GM19023 (cell line): ENCODE results near the gene CRYBA2.
A peak's percentile ranks its signal among the peaks of the same experiment; 100 is the strongest.

Experiments
- ATAC-seq: cut with Tn5 transposase; IDR thresholded peaks from one replicate; pipeline ENCODE4 v1.9.1; 2021; ENCODE audit warnings: mild to moderate bottlenecking, moderate library complexity; ENCODE audit not compliant: unreplicated experiment

Gene CRYBA2

GRCh38 chr2:218993345-218994315 is at the start of gene CRYBA2:
TSS of gene CRYBA2 (minus strand) at chr2:218993422. CDS start at chr2:218993176, 246 bp downstream.
- ATAC-seq, result no peak

GRCh38 chr2:219042750-219043149 is 49.5 kb upstream of the CRYBA2 start:
- no peak for ATAC-seq

GRCh38 chr2:219042157-219042556 is 48.9 kb upstream of the CRYBA2 start:
- ATAC-seq, result no peak

- no peak for ATAC-seq
Measured at GRCh38 chr2:219041252-219041651, 48.0 kb upstream of the CRYBA2 start, which contains the start of gene CFAP65. TSS of gene CFAP65 (minus strand) at chr2:219041516. CDS start at chr2:219039048, 2,468 bp downstream.

- no peak for ATAC-seq
Measured at GRCh38 chr2:219038600-219038999, 45.4 kb upstream of the CRYBA2 start.

- ATAC-seq, result no peak
Measured at GRCh38 chr2:219037783-219038499, 44.7 kb upstream of the CRYBA2 start.

- no peak for ATAC-seq
Measured at GRCh38 chr2:219035942-219036341, 42.7 kb upstream of the CRYBA2 start.

- no peak for ATAC-seq
Measured at GRCh38 chr2:219034823-219035222, 41.6 kb upstream of the CRYBA2 start.

- no peak for ATAC-seq
Measured at GRCh38 chr2:219032051-219032745, 39.0 kb upstream of the CRYBA2 start.

GRCh38 chr2:219031005-219031738 is 38.0 kb upstream of the CRYBA2 start:
- ATAC-seq, result no peak

- no peak for ATAC-seq
Measured at GRCh38 chr2:219030177-219030940, 37.1 kb upstream of the CRYBA2 start.

- ATAC-seq, result peak; percentile 70
Measured at GRCh38 chr2:219029829-219030165, 36.6 kb upstream of the CRYBA2 start.

- ATAC-seq, result no peak
Measured at GRCh38 chr2:219028996-219029828, 36.0 kb upstream of the CRYBA2 start.

GRCh38 chr2:219028141-219028540 is 34.9 kb upstream of the CRYBA2 start:
- ATAC-seq, result no peak

- no peak for ATAC-seq
Measured at GRCh38 chr2:219027511-219028055, 34.4 kb upstream of the CRYBA2 start.

- ATAC-seq, result no peak
Measured at GRCh38 chr2:219026946-219027345, 33.7 kb upstream of the CRYBA2 start.

GRCh38 chr2:219025637-219026585 is 32.7 kb upstream of the CRYBA2 start:
- no peak for ATAC-seq

GRCh38 chr2:219024059-219024458 is 30.8 kb upstream of the CRYBA2 start:
- ATAC-seq, result no peak
